ENCODE data around the gene CAMTA1.
A peak's percentile ranks its signal among the peaks of the same experiment; 100 is the strongest.

CAMTA1 gene

GRCh38 chr1:7207875-7208646 lies 422.8 kb downstream of the CAMTA1 start:
- peak in 36 of 42 donors; percentile 22 to 74 (median 50) for DNase-seq
- intact Hi-C loops (cut with DNase I), result no loop called here

GRCh38 chr1:7208647-7209180 lies 423.5 kb downstream of the CAMTA1 start:
- DNase-seq, result peak in 1 of 42 donors; percentile 7
- intact Hi-C loops (cut with DNase I), result no loop called here

- intact Hi-C loops (cut with DNase I), result no loop called here
- DNase-seq, result peak in 1 of 42 donors; percentile 7
Measured at GRCh38 chr1:7209336-7209735, 424.1 kb downstream of the CAMTA1 start.

- peak in 25 of 42 donors; percentile 9 to 76 (median 38) for DNase-seq
- intact Hi-C loops (cut with DNase I), result no loop called here
Measured at GRCh38 chr1:7218210-7218832, 433.1 kb downstream of the CAMTA1 start.

- intact Hi-C loops (cut with DNase I), result no loop called here
- peak in 2 of 42 donors; percentile 29 to 33 for DNase-seq
Measured at GRCh38 chr1:7219031-7219430, 433.8 kb downstream of the CAMTA1 start.

GRCh38 chr1:7220007-7220406 lies 434.8 kb downstream of the CAMTA1 start:
- DNase-seq, result no peak
- intact Hi-C loops (cut with DNase I), result no loop called here

- intact Hi-C loops (cut with DNase I), result no loop called here
- DNase-seq, result peak in 2 of 42 donors; percentile 15 to 28
Measured at GRCh38 chr1:7220712-7221252, 435.5 kb downstream of the CAMTA1 start.

GRCh38 chr1:7221826-7222694 lies 436.8 kb downstream of the CAMTA1 start:
- DNase-seq, result peak in 2 of 42 donors; percentile 34 to 37
- intact Hi-C loops (cut with DNase I), result no loop called here

- intact Hi-C loops (cut with DNase I), result no loop called here
- peak in 1 of 42 donors; percentile 32 for DNase-seq
Measured at GRCh38 chr1:7222695-7223015, 437.4 kb downstream of the CAMTA1 start.

GRCh38 chr1:7223334-7224080 lies 438.3 kb downstream of the CAMTA1 start:
- intact Hi-C loops (cut with DNase I), result no loop called here

GRCh38 chr1:7224081-7224534 lies 438.9 kb downstream of the CAMTA1 start:
- peak in 2 of 42 donors; percentile 36 to 37 for DNase-seq
- intact Hi-C loops (cut with DNase I), result no loop called here

More at GRCh38 chr1:7223334-7224080, 438.3 kb downstream of the CAMTA1 start:
- peak in 2 of 42 donors; percentile 9 to 17 for DNase-seq

- intact Hi-C loops (cut with DNase I), result no loop called here
- peak in 2 of 42 donors; percentile 36 to 45 for DNase-seq
Measured at GRCh38 chr1:7224644-7225043, 439.4 kb downstream of the CAMTA1 start.

GRCh38 chr1:7225711-7226505 lies 440.7 kb downstream of the CAMTA1 start:
- peak in 2 of 42 donors; percentile 16 to 17 for DNase-seq
- intact Hi-C loops (cut with DNase I), result no loop called here

GRCh38 chr1:7227654-7228053 lies 442.4 kb downstream of the CAMTA1 start:
- DNase-seq, result peak in 2 of 42 donors; percentile 7 to 35
- intact Hi-C loops (cut with DNase I), result no loop called here

- peak in 2 of 42 donors; percentile 24 to 25 for DNase-seq
- intact Hi-C loops (cut with DNase I), result no loop called here
Measured at GRCh38 chr1:7228252-7228961, 443.2 kb downstream of the CAMTA1 start.

- intact Hi-C loops (cut with DNase I), result no loop called here
- peak in 1 of 42 donors; percentile 8 for DNase-seq
Measured at GRCh38 chr1:7229186-7229585, 443.9 kb downstream of the CAMTA1 start.

All from head of caudate nucleus (tissue), 42 donors.